Ammon's horn (tissue), 1 donor: Measurements from ENCODE around the gene ACTR3.
"Not testable (repeated sequence)": the region's sequence is repeated elsewhere in the genome, so short reads cannot be mapped to it uniquely, and the experiment has no call there.

Experiments
- DNase-seq: peaks from one replicate; pipeline ENCODE4 v3.0.0-alpha.2; 2016; ENCODE audit warnings: low spot score

ACTR3 gene

GRCh38 chr2:113889471-113890252 lies at the start of gene ACTR3:
ACTR3 (plus strand) TSS chr2:113890089; CDS start chr2:113890280, 191 bp downstream.
- peak; percentile 98 for DNase-seq

- DNase-seq = no peak
Observed at GRCh38 chr2:113840518-113840917, 49.4 kb upstream of the ACTR3 start.

- no peak for DNase-seq
Observed at GRCh38 chr2:113842919-113843736, 46.8 kb upstream of the ACTR3 start.

- DNase-seq = not testable (repeated sequence)
Observed at GRCh38 chr2:113843737-113844050, 46.2 kb upstream of the ACTR3 start.

GRCh38 chr2:113845261-113845660 lies 44.6 kb upstream of the ACTR3 start:
- no peak for DNase-seq

- not testable (repeated sequence) for DNase-seq
Observed at GRCh38 chr2:113845796-113846195, 44.1 kb upstream of the ACTR3 start.

- no peak for DNase-seq
Observed at GRCh38 chr2:113846429-113846828, 43.5 kb upstream of the ACTR3 start.

GRCh38 chr2:113847144-113847543 lies 42.7 kb upstream of the ACTR3 start:
- DNase-seq = no peak

- DNase-seq = no peak
Observed at GRCh38 chr2:113848758-113849415, 41.0 kb upstream of the ACTR3 start.

GRCh38 chr2:113850687-113851086 lies 39.2 kb upstream of the ACTR3 start:
- DNase-seq = no peak

- DNase-seq = no peak
Observed at GRCh38 chr2:113851640-113852039, 38.2 kb upstream of the ACTR3 start.

- no peak for DNase-seq
Observed at GRCh38 chr2:113854208-113854607, 35.7 kb upstream of the ACTR3 start.

GRCh38 chr2:113854970-113855740 lies 34.7 kb upstream of the ACTR3 start:
- no peak for DNase-seq

GRCh38 chr2:113857464-113857863 lies 32.4 kb upstream of the ACTR3 start:
- DNase-seq = no peak

- DNase-seq = no peak
Observed at GRCh38 chr2:113858764-113859163, 31.1 kb upstream of the ACTR3 start.

GRCh38 chr2:113861740-113862139 lies 28.1 kb upstream of the ACTR3 start:
- no peak for DNase-seq

- no peak for DNase-seq
Observed at GRCh38 chr2:113863144-113863543, 26.7 kb upstream of the ACTR3 start.

GRCh38 chr2:113867571-113867970 lies 22.3 kb upstream of the ACTR3 start:
- DNase-seq = no peak

GRCh38 chr2:113869253-113869652 lies 20.6 kb upstream of the ACTR3 start:
- no peak for DNase-seq

GRCh38 chr2:113872201-113872600 lies 17.7 kb upstream of the ACTR3 start:
- DNase-seq = no peak

GRCh38 chr2:113873867-113874266 lies 16.0 kb upstream of the ACTR3 start:
- no peak for DNase-seq

- DNase-seq = no peak
Observed at GRCh38 chr2:113875135-113875534, 14.8 kb upstream of the ACTR3 start.
